Karpas-422 (cell line): ENCODE results near the gene PRR5L. TPM values are rescaled to one million over a fixed set of nuclear protein-coding genes. Genes with fewer than 3 reads are reported as not detected.

Source experiments
- DNase-seq: peaks from one replicate; pipeline ENCODE4 v3.0.0-alpha.2; 2015
- H2AFZ ChIP-seq: fragments of 200-600 bp; sonication (generic); 2 replicates; pipeline ENCODE4 v1.6.1; 2014; ENCODE audit warnings: antibody characterized with exemption, low read length, mixed read lengths
- H3K27ac ChIP-seq: fragments of 200-600 bp; sonication (generic); 2 replicates; pipeline ENCODE4 v1.5.1; 2014; ENCODE audit warnings: mild to moderate bottlenecking, low read length, moderate library complexity
- H3K27me3 ChIP-seq: fragments of 200-600 bp; sonication (generic); 2 replicates; pipeline ENCODE4 v1.6.1; 2014; ENCODE audit warnings: low read length, mixed read lengths
- H3K36me3 ChIP-seq: fragments of 200-600 bp; sonication (generic); 2 replicates; pipeline ENCODE4 v1.6.1; 2014; ENCODE audit warnings: low read length, mixed read lengths; ENCODE audit not compliant: insufficient read depth
- H3K4me1 ChIP-seq: fragments of 200-600 bp; sonication (generic); 2 replicates; pipeline ENCODE4 v1.6.1; 2014; ENCODE audit warnings: mild to moderate bottlenecking, low read length, mixed read lengths
- H3K4me2 ChIP-seq: fragments of 200-600 bp; sonication (generic); 2 replicates; pipeline ENCODE4 v1.6.1; 2014; ENCODE audit warnings: low read length, low read depth, mild to moderate bottlenecking; ENCODE audit not compliant: poor library complexity, severe bottlenecking
- H3K4me3 ChIP-seq: fragments of 200-600 bp; sonication (generic); 2 replicates; pipeline ENCODE4 v1.5.1; 2014; ENCODE audit warnings: mild to moderate bottlenecking, antibody characterized with exemption, low read length, mixed read lengths
- H3K79me2 ChIP-seq: fragments of 200-600 bp; sonication (generic); 2 replicates; pipeline ENCODE4 v1.6.1; 2014; ENCODE audit warnings: mild to moderate bottlenecking, low read length, mixed read lengths
- H3K9ac ChIP-seq: fragments of 200-600 bp; sonication (generic); 2 replicates; pipeline ENCODE4 v1.6.0; 2014; ENCODE audit warnings: low read length
- H3K9me2 ChIP-seq: fragments of 200-600 bp; sonication (generic), shearing (Covaris generic); replicated peaks from 2 replicates; pipeline ENCODE4 v1.6.0; 2014; ENCODE audit warnings: mild to moderate bottlenecking, low read length, moderate library complexity; ENCODE audit not compliant: insufficient read depth
- H3K9me3 ChIP-seq: fragments of 300-700, 200-600 bp; sonication (generic); 2 replicates; pipeline ENCODE4 v1.6.1; 2014; ENCODE audit warnings: low read length, mixed read lengths
- H4K20me1 ChIP-seq: fragments of 200-600 bp; sonication (generic); 2 replicates; pipeline ENCODE4 v1.6.1; 2014; ENCODE audit warnings: mild to moderate bottlenecking, antibody characterized with exemption, low read length, low read depth; ENCODE audit not compliant: insufficient read depth
- total RNA-seq: library from RNA; depleted of rRNA; stranded (reverse); fragments of >200 nt; shearing (Covaris generic); gene quantifications from 2 replicates; pipeline ENCODE4 v1.2.3, GENCODE V29; 2014; ENCODE audit warnings: low replicate concordance

Gene PRR5L
- total RNA-seq, 1 experiment from 2014 or later, result not detected

GRCh38 chr11:36432738-36433137 lies 136.7 kb downstream of the PRR5L start:
- no peak overlapping the region for H3K27ac ChIP-seq
- no peaks in the 10 kb centered on the region for H3K9me2 ChIP-seq
- no peak overlapping the region for H3K4me3 ChIP-seq
- no peaks in the 10 kb centered on the region for H4K20me1 ChIP-seq
- H3K4me1 ChIP-seq, result no peaks in the 10 kb centered on the region
- H3K9ac ChIP-seq, result no peak overlapping the region
- no peaks in the 10 kb centered on the region for H3K27me3 ChIP-seq
- H2AFZ ChIP-seq, result no peak overlapping the region
- H3K36me3 ChIP-seq, result no peaks in the 10 kb centered on the region
- DNase-seq, result no peak
- H3K4me2 ChIP-seq, result no peak overlapping the region
- no peaks in the 10 kb centered on the region for H3K9me3 ChIP-seq
- no peaks in the 10 kb centered on the region for H3K79me2 ChIP-seq

- no peak overlapping the region for H3K27ac ChIP-seq
- H3K4me3 ChIP-seq, result no peak overlapping the region
- H3K4me1 ChIP-seq, result no peaks in the 10 kb centered on the region
- no peaks in the 10 kb centered on the region for H3K27me3 ChIP-seq
- H3K79me2 ChIP-seq, result no peaks in the 10 kb centered on the region
- no peaks in the 10 kb centered on the region for H3K9me3 ChIP-seq
- no peaks in the 10 kb centered on the region for H3K9me2 ChIP-seq
- no peak for DNase-seq
- no peak overlapping the region for H3K9ac ChIP-seq
- no peaks in the 10 kb centered on the region for H3K36me3 ChIP-seq
- no peak overlapping the region for H2AFZ ChIP-seq
- H3K4me2 ChIP-seq, result no peak overlapping the region
- H4K20me1 ChIP-seq, result no peaks in the 10 kb centered on the region
These were observed 140.0 kb downstream of the PRR5L start for GRCh38 chr11:36436064-36436463.

- H3K4me3 ChIP-seq, result no peak overlapping the region
- H2AFZ ChIP-seq, result no peak overlapping the region
- no peak overlapping the region for H3K9ac ChIP-seq
- no peaks in the 10 kb centered on the region for H3K36me3 ChIP-seq
- H3K27ac ChIP-seq, result no peak overlapping the region
- no peaks in the 10 kb centered on the region for H3K79me2 ChIP-seq
- H3K9me3 ChIP-seq, result no peaks in the 10 kb centered on the region
- no peaks in the 10 kb centered on the region for H3K27me3 ChIP-seq
- H3K4me2 ChIP-seq, result no peak overlapping the region
- H4K20me1 ChIP-seq, result no peaks in the 10 kb centered on the region
- H3K4me1 ChIP-seq, result no peaks in the 10 kb centered on the region
- DNase-seq, result no peak
- H3K9me2 ChIP-seq, result no peaks in the 10 kb centered on the region
These were observed 140.5 kb downstream of the PRR5L start for GRCh38 chr11:36436589-36436988.

- H3K27ac ChIP-seq, result no peak overlapping the region
- no peak overlapping the region for H3K4me2 ChIP-seq
- H3K4me3 ChIP-seq, result no peak overlapping the region
- no peak for DNase-seq
- no peak overlapping the region for H3K9ac ChIP-seq
- H2AFZ ChIP-seq, result no peak overlapping the region
- H4K20me1 ChIP-seq, result no peaks in the 10 kb centered on the region
- H3K9me2 ChIP-seq, result no peaks in the 10 kb centered on the region
- H3K4me1 ChIP-seq, result no peaks in the 10 kb centered on the region
- no peaks in the 10 kb centered on the region for H3K36me3 ChIP-seq
- no peaks in the 10 kb centered on the region for H3K79me2 ChIP-seq
- H3K9me3 ChIP-seq, result no peaks in the 10 kb centered on the region
- no peaks in the 10 kb centered on the region for H3K27me3 ChIP-seq
These were observed 141.3 kb downstream of the PRR5L start for GRCh38 chr11:36437413-36437812.

GRCh38 chr11:36438126-36438525 lies 142.0 kb downstream of the PRR5L start:
- Histone ChIP-seq H4K20me1 (no peaks in the 10 kb centered on the region), H3K27me3 (no peaks in the 10 kb centered on the region), H3K36me3 (no peaks in the 10 kb centered on the region), H3K9me2 (no peaks in the 10 kb centered on the region), H3K4me2 (no peak overlapping the region), H3K9ac (no peak overlapping the region), H3K27ac (no peak overlapping the region), H3K79me2 (no peaks in the 10 kb centered on the region), H3K9me3 (no peaks in the 10 kb centered on the region), H2AFZ (no peak overlapping the region), H3K4me1 (no peaks in the 10 kb centered on the region), H3K4me3 (no peak overlapping the region)
- no peak for DNase-seq

GRCh38 chr11:36441610-36442208 lies 145.6 kb downstream of the PRR5L start:
- Histone ChIP-seq H3K79me2 (no peaks in the 10 kb centered on the region), H3K9ac (no peak overlapping the region), H3K9me3 (no peaks in the 10 kb centered on the region), H2AFZ (no peak overlapping the region), H3K27me3 (no peaks in the 10 kb centered on the region), H3K4me2 (no peak overlapping the region), H4K20me1 (no peaks in the 10 kb centered on the region), H3K4me3 (no peak overlapping the region), H3K27ac (no peak overlapping the region), H3K4me1 (no peaks in the 10 kb centered on the region), H3K36me3 (no peaks in the 10 kb centered on the region), H3K9me2 (no peaks in the 10 kb centered on the region)
- no peak for DNase-seq

GRCh38 chr11:36443661-36444060 lies 147.6 kb downstream of the PRR5L start:
- Histone ChIP-seq H3K4me1 (no peaks in the 10 kb centered on the region), H2AFZ (no peak overlapping the region), H3K27me3 (no peaks in the 10 kb centered on the region), H3K36me3 (no peaks in the 10 kb centered on the region), H3K9me3 (no peaks in the 10 kb centered on the region), H3K4me3 (no peak overlapping the region), H3K9ac (no peak overlapping the region), H3K27ac (no peak overlapping the region), H3K9me2 (no peaks in the 10 kb centered on the region), H3K79me2 (no peaks in the 10 kb centered on the region), H3K4me2 (no peak overlapping the region), H4K20me1 (no peaks in the 10 kb centered on the region)
- no peak for DNase-seq

GRCh38 chr11:36446135-36446534 lies 150.0 kb downstream of the PRR5L start:
- Histone ChIP-seq H3K27ac (no peak overlapping the region), H3K9ac (no peak overlapping the region), H3K9me2 (no peaks in the 10 kb centered on the region), H3K79me2 (no peaks in the 10 kb centered on the region), H3K4me1 (peaks cover 12% of the 10 kb centered on the region), H4K20me1 (no peaks in the 10 kb centered on the region), H3K27me3 (no peaks in the 10 kb centered on the region), H3K9me3 (no peaks in the 10 kb centered on the region), H3K36me3 (no peaks in the 10 kb centered on the region), H3K4me3 (no peak overlapping the region), H3K4me2 (no peak overlapping the region), H2AFZ (no peak overlapping the region)
- DNase-seq, result no peak

- no peaks in the 10 kb centered on the region for H3K9me3 ChIP-seq
These were observed 151.4 kb downstream of the PRR5L start for GRCh38 chr11:36447514-36447913.

More at GRCh38 chr11:36447514-36447913, 151.4 kb downstream of the PRR5L start:
- Histone ChIP-seq H3K4me2 (no peak overlapping the region), H3K79me2 (no peaks in the 10 kb centered on the region), H3K27me3 (no peaks in the 10 kb centered on the region), H2AFZ (no peak overlapping the region), H4K20me1 (no peaks in the 10 kb centered on the region), H3K9me2 (no peaks in the 10 kb centered on the region), H3K9ac (no peak overlapping the region), H3K4me3 (no peak overlapping the region), H3K36me3 (no peaks in the 10 kb centered on the region), H3K27ac (no peak overlapping the region), H3K4me1 (peaks cover 12% of the 10 kb centered on the region)
- DNase-seq, result no peak
